Measurements from ENCODE around the gene NR2E1.

NR2E1 gene

DNA sequence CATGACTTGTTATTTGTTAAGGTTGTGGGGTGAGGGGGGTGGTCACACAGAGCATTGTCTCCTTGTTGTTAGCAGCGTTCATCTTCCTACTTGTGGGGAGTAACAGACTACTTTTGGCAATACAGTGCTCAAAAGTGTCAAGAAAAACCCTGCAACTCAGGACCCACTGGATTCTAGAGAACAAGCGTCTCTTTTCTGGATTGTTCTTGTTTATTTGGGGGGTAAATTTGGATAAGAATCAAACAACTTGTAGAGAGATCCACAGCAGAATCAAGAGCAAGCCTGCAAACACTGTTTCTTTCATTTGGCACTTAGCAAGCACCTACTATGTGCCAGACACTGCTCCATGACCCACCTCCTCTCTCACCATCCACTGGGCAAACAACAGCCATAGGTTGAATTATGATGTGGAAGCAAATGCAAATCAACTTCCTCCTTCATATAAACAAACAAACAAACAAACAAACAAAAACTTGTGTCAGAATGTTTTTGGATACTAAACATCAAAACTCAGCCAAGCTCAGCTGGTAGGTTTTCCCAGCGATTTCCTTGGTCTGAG, 4.0 kb upstream of the NR2E1 start:
- in situ Hi-C loops (cut with HindIII; ENCODE audit: low sequenced_read_pairs), result no loop called here
- no peak overlapping the region for H3K4me3 ChIP-seq (ENCODE audit: low read depth, low read length)
- TF ChIP-seq, protein P1, sequence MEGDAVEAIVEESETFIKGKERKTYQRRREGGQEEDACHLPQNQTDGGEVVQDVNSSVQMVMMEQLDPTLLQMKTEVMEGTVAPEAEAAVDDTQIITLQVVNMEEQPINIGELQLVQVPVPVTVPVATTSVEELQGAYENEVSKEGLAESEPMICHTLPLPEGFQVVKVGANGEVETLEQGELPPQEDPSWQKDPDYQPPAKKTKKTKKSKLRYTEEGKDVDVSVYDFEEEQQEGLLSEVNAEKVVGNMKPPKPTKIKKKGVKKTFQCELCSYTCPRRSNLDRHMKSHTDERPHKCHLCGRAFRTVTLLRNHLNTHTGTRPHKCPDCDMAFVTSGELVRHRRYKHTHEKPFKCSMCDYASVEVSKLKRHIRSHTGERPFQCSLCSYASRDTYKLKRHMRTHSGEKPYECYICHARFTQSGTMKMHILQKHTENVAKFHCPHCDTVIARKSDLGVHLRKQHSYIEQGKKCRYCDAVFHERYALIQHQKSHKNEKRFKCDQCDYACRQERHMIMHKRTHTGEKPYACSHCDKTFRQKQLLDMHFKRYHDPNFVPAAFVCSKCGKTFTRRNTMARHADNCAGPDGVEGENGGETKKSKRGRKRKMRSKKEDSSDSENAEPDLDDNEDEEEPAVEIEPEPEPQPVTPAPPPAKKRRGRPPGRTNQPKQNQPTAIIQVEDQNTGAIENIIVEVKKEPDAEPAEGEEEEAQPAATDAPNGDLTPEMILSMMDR (IDR thresholded peaks at IDR 0.05; ENCODE audit: low read depth, low read length, missing control alignments), result no peak
- no peak for DNase-seq (ENCODE audit: low read depth)

DNA sequence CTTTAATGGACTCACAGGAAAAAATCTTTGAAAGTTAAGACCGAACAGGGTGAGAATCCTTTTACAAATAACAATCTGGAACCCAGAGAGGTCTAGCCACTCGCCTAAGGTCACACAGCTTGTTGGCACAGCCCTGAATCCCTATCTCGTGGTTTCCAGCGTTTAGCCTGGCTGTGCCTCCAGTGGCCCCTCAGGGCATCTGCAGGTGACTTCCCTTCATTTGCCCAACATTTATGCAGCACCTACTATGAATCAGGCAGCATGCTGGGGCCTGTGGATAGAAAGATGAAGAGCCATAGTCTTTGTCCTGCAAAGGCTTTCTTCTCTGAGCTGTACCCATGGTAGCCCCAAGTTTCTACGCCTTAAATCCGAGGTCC, 2.6 kb upstream of the NR2E1 start:
- in situ Hi-C loops (cut with HindIII; ENCODE audit: low sequenced_read_pairs), result no loop called here
- no peak for DNase-seq (ENCODE audit: low read depth)
- H3K4me3 ChIP-seq (ENCODE audit: low read depth, low read length), result no peak overlapping the region
- TF ChIP-seq, protein P1 (IDR thresholded peaks at IDR 0.05; ENCODE audit: low read depth, low read length, missing control alignments), result no peak

DNA sequence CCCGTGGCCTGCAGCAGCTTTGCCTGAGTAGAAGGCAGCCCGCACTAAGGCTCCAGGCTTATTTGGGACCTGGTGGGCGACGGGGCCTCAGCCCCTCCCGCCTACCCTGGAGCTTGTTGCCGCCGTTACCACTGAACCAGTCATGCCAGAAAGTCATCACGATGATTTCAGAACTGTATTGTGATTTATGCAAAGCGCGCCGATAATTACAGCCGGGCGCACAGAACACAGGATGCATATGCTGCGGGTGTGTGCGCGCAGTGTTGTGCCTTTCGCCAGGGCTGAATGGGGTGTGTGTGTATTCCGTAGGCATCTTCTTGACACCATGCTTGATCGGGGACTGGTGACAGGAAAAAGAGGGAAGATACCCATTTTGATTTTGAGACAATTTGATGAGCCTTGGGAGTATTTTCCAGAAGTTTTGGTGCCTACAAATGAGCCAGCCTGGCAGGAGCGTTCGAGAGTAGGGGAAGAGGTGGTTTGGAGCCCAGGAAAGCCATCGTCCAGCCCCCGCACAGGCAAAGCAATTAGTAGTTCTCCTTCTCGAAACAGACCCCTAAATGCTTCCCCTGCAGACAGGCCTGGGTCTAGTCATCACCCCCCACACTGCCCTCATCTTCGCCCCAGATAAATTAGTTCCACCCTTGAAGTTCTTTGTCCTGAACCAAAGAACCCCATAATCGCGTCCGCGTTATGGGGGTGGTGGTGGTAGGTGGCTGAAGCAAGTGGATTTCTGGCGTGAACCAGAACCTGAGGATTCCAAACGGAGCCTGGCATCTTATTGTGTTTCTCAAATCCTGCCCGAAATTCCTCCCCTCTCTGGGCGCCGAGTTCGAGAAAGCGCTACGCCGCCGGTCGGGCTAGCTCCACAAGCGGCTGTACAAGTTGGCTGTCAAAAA, 1.9 kb upstream of the NR2E1 start:
- no peak for DNase-seq (ENCODE audit: low read depth)
- no peak overlapping the region for H3K4me3 ChIP-seq (ENCODE audit: low read depth, low read length)
- TF ChIP-seq, protein P1 (IDR thresholded peaks at IDR 0.05; ENCODE audit: low read depth, low read length, missing control alignments), result no peak
- in situ Hi-C loops (cut with HindIII; ENCODE audit: low sequenced_read_pairs), result no loop called here

DNA sequence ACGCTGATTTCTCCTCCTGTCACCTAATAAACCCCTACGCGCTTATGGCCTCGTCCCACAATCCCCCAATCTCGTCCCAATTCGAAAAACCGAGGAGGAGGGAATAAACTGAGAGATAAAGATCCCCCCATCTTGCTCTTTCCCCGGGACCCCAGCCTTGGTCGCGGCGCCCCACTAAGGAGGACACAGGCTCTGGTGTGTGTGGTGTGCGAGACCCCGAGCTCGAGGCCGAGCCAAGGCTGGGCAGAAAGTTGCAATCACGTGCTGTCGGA, 1.3 kb upstream of the NR2E1 start:
- TF ChIP-seq, protein P1 (IDR thresholded peaks at IDR 0.05; ENCODE audit: low read depth, low read length, missing control alignments), result no peak
- in situ Hi-C loops (cut with HindIII; ENCODE audit: low sequenced_read_pairs), result no loop called here
- DNase-seq (ENCODE audit: low read depth), result no peak
- no peak overlapping the region for H3K4me3 ChIP-seq (ENCODE audit: low read depth, low read length)

DNA sequence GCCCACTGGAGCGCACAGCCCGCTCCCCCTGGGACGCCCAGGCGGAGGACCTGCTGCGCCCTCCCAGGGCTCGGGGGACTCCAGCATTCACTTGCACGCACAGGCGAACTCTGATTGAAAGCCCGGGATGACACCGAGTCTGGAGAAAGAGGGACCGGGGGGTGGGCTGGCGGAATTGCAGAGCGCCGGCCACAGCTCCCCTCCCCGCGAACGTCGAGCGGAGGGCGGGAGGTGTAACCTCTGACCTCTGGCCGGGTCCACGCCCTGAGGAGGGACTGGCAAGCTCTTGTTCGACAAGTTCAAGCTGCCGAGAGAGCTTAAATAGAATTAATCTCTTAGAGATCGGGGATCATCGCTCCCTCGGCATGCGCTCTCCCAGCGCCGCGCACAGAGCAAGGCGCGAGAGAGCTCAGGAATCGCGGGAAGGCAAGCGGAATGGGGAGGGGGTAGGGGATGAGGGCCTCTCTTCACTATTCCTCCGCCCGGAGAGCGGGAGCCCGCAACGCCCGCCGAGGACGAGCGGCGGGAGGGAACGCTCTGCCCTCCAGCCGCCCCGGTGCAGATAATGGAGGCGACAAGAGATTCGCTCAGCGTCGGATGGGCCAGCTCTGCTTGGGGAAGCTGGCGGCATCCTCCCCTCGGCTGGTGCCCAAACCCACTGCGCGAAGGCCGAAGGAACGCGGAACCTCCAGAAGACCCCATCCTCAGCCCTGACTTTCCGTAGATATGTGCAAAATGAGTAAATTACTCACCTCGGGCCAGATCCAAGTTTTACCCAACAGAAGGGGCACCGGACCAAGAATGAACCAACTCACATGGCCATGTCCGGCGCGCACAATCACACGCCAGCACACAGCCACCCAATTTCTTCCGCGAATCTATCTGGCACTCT, 761 bp upstream of the NR2E1 start:
- TF ChIP-seq, protein P1 (IDR thresholded peaks at IDR 0.05; ENCODE audit: low read depth, low read length, missing control alignments), result no peak
- in situ Hi-C loops (cut with HindIII; ENCODE audit: low sequenced_read_pairs), result no loop called here
- no peak overlapping the region for H3K4me3 ChIP-seq (ENCODE audit: low read depth, low read length)
- no peak for DNase-seq (ENCODE audit: low read depth)

DNA sequence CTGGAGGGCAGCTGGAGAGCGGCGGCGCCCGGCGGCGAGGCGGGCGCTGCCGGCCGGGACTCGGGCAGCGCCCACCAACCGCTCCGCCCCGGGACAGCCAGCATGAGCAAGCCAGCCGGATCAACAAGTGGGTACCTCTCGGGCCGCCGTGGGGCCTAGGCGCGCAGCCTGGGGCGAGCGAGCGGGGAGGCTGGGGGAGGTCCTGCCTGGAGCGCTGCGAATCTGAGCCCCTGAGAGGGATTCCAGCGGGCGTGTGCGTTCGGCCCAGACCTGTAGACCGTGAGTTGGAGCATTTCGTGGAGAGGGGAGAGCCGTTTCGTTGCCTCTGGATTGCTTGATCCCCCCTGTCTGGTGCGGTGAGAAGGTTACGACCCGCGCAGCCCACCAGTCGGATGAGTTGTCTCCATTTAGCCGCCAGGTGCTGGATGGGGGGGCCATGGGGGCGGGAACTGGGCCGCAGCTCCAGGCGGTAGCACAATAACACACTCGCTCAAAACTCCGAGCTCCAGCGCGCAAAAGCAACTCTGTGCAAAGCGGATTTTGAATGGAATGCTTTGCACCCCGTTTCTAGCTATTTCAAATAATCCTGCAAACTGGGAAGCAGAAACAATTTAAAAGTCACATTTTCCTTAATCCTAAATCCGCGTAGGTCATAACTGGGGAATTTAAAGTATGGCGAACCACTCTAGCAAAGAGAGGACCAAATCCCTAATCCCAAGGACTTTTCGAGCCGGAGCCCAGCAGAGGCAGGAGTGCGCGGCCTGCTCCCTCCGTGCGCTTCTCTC, 1.0 kb downstream of the NR2E1 start:
- in situ Hi-C loops (cut with HindIII; ENCODE audit: low sequenced_read_pairs), result no loop called here
- no peak for DNase-seq (ENCODE audit: low read depth)
- no peak overlapping the region for H3K4me3 ChIP-seq (ENCODE audit: low read depth, low read length)
- TF ChIP-seq, protein P1 (IDR thresholded peaks at IDR 0.05; ENCODE audit: low read depth, low read length, missing control alignments), result no peak

All from astrocyte of the cerebellum (primary cell).